ENCODE results near the gene AGAP1. TPM values are rescaled to one million over a fixed set of nuclear protein-coding genes. Genes with fewer than 3 reads are reported as not detected.

The AGAP1 gene
- polyA plus RNA-seq, 2 of the 4 experiments (the other 2 are of a cell fraction) = 20.2 to 21.9 TPM

DNA sequence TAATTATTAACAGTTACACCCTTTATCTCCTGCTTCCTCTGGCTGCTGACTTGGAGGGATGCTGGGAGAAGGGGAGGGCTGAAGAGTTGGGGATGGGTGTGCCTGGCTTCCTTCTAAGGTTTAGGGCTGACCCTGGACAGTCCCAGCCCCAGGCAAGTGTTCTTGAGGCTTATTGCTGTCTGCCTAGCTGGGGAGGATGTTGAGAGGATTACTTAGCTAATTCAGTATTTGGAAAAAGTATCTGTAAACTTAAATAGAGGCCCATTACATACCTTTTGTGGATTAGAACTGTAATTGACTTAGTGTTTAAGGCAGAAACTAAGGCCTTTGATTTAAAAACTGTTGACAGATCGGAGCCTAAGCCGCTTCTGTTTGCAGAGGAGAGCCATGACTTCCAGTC lies 67.6 kb downstream of the AGAP1 start (continued):
- TF ChIP-seq ESRRA (IDR thresholded peaks at IDR 0.05; ENCODE audit: borderline replicate concordance, low read length) (no peak), HDAC2 (IDR thresholded peaks at IDR 0.05) (no peak), FOSB (CRISPR knock-in tag; IDR thresholded peaks at IDR 0.05) (no peak)

DNA sequence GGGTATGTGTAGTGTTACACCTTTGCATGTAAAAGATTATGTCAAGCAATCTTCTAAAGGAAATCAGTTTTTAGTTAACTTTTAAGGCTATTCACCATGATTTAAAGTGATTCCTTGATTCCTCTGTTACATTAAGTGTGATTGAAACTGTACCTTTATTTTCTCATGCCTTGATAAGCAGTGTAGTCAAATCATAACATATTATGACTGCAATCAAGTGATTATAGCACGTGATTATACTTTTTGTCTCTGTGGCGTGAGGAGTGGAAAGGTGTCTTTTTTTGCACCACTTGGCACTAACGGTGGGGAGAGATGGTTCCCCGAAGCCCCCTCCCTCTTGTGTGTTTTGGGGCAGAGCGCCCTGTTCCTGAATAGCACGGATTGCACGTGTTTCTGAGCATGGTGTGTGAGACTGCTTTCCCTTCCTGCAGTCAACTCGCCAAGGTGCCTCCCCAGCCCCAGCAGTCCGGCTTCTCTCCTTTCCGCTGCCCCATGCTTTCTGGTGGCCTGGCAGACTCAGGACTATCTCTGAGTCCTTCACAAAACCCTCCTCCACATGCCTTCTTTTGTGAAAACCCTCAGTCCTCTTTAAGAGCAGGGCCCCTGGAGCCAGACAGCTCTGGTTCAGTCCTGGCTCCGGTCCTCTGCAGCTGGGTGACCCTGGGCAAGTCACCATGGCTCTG lies 68.4 kb downstream of the AGAP1 start:
- Histone ChIP-seq H3K9me3 (no peaks in the 10 kb centered on the region), H3K4me1 (peaks cover 13% of the 10 kb centered on the region), H3K4me3 (no peak overlapping the region), H3K4me2 (no peak overlapping the region), H3K27ac (no peak overlapping the region)
- FAIRE-seq (no peak), DNase-seq (ENCODE audit: low read depth in 1 of 2, low spot score in 1 of 2) (no peak), ATAC-seq (no peak)
- POLR2A ChIA-PET = no interaction called here
- TF ChIP-seq KDM5A (IDR thresholded peaks at IDR 0.05) = no peak
- no peak for TF ChIP-seq EP300 (IDR thresholded peaks at IDR 0.05)
- no peak for TF ChIP-seq NR3C1 (IDR thresholded peaks at IDR 0.05)
- TF ChIP-seq ESRRA (IDR thresholded peaks at IDR 0.05; ENCODE audit: borderline replicate concordance, low read length) = no peak
- no peak for TF ChIP-seq EHF (CRISPR knock-in tag; IDR thresholded peaks at IDR 0.05)
- no peak for TF ChIP-seq NFE2L2 (conservative IDR thresholded peaks at IDR 0.05; ENCODE audit: low read length)
- TF ChIP-seq, protein P1, sequence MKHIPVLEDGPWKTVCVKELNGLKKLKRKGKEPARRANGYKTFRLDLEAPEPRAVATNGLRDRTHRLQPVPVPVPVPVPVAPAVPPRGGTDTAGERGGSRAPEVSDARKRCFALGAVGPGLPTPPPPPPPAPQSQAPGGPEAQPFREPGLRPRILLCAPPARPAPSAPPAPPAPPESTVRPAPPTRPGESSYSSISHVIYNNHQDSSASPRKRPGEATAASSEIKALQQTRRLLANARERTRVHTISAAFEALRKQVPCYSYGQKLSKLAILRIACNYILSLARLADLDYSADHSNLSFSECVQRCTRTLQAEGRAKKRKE (CRISPR knock-in tag; IDR thresholded peaks at IDR 0.05; ENCODE audit: low read depth) = no peak
- no peak for TF ChIP-seq JUN (IDR thresholded peaks at IDR 0.05)
- TF ChIP-seq, protein P2, sequence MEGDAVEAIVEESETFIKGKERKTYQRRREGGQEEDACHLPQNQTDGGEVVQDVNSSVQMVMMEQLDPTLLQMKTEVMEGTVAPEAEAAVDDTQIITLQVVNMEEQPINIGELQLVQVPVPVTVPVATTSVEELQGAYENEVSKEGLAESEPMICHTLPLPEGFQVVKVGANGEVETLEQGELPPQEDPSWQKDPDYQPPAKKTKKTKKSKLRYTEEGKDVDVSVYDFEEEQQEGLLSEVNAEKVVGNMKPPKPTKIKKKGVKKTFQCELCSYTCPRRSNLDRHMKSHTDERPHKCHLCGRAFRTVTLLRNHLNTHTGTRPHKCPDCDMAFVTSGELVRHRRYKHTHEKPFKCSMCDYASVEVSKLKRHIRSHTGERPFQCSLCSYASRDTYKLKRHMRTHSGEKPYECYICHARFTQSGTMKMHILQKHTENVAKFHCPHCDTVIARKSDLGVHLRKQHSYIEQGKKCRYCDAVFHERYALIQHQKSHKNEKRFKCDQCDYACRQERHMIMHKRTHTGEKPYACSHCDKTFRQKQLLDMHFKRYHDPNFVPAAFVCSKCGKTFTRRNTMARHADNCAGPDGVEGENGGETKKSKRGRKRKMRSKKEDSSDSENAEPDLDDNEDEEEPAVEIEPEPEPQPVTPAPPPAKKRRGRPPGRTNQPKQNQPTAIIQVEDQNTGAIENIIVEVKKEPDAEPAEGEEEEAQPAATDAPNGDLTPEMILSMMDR (IDR thresholded peaks at IDR 0.05) = no peak
- TF ChIP-seq HOXB5 (CRISPR knock-in tag; IDR thresholded peaks at IDR 0.05) = no peak
- TF ChIP-seq RAD21 (conservative IDR thresholded peaks at IDR 0.05 in 1 of 2, IDR thresholded peaks at IDR 0.05 in 1 of 2) = no peak
- no peak for TF ChIP-seq NPAS2 (CRISPR knock-in tag; IDR thresholded peaks at IDR 0.05; ENCODE audit: borderline replicate concordance)
- TF ChIP-seq, protein P3, sequence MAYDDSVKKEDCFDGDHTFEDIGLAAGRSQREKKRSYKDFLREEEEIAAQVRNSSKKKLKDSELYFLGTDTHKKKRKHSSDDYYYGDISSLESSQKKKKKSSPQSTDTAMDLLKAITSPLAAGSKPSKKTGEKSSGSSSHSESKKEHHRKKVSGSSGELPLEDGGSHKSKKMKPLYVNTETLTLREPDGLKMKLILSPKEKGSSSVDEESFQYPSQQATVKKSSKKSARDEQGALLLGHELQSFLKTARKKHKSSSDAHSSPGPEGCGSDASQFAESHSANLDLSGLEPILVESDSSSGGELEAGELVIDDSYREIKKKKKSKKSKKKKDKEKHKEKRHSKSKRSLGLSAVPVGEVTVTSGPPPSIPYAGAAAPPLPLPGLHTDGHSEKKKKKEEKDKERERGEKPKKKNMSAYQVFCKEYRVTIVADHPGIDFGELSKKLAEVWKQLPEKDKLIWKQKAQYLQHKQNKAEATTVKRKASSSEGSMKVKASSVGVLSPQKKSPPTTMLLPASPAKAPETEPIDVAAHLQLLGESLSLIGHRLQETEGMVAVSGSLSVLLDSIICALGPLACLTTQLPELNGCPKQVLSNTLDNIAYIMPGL (CRISPR knock-in tag; IDR thresholded peaks at IDR 0.05; ENCODE audit: borderline replicate concordance) = no peak
- whole genome bisulfite sequencing (ENCODE audit: missing lambda C conversion rate) = 91% methylated on average over 11 of the region's 11 CpGs
- CTCF ChIA-PET = interaction anchor here (1.0 to 1.2 kb wide), 2 partner anchors 11 kb away, joined by 3 to 5 read pairs; no protein-coding TSS in a partner anchor

DNA sequence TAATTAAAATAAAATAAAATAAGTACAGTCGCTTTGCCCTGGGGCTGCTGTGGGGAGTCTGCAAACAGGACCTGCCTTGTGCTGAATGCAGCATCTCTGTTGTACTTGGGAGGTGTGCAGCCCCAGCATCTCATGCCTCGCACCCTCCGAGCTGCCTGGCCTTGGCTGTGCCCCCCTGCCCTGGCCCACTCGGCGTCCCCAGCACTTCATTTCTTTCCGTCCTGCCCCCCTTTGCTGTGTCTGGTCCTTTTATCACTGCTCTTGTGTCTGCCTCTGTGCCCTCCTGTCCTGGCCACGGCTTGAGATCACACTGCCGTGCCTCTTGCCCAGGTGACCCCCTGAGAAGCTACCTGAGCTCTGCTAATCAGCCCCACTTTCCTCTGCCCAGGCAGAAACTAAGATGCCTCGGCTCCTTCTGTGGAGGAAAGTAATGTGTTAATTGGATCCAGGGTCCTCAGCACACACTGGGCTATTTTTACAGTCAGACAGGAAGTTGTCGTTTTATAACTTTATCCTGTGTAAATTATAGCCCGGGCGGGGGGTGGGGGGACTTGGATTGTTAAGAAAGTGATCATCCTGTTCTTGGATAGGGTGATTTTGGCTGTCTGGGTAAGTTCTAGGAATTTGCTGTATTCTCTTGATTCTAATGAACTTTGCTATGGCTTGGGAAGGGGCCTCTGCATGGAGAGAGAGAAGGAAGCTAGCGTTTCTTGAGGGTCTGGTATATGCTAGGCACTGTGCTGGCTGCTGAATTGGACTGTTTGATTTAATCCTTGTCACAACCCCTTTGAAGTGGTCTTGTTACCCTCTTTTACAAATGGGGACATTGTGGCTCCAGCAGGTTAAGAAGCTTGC lies 69.4 kb downstream of the AGAP1 start:
- Histone ChIP-seq H3K27ac (no peak overlapping the region), H3K4me2 (no peak overlapping the region), H3K9me3 (peaks cover 3% of the 10 kb centered on the region; the same call in 1 of the 3 replicates), H3K4me1 (peaks cover 13% of the 10 kb centered on the region), H3K4me3 (no peak overlapping the region)
- DNase-seq (ENCODE audit: low read depth in 1 of 2, low spot score in 1 of 2) = no peak
- ChIA-PET CTCF (interaction anchor here (0.6 to 1.4 kb wide), 4 partner anchors 12 to 789 kb away, joined by 3 to 5 read pairs (median 4); no protein-coding TSS in a partner anchor), POLR2A (no interaction called here)
- ATAC-seq = no peak
- 80% methylated on average over 13 of the region's 13 CpGs for WGBS (ENCODE audit: missing lambda C conversion rate)
- TF ChIP-seq HOXB13 (CRISPR knock-in tag; IDR thresholded peaks at IDR 0.05; ENCODE audit: low read depth) = no peak
- TF ChIP-seq ZNF302 (CRISPR knock-in tag; IDR thresholded peaks at IDR 0.05) = no peak
- TF ChIP-seq MAZ (IDR thresholded peaks at IDR 0.05; ENCODE audit: borderline replicate concordance, low read depth, low read length) = no peak
- TF ChIP-seq, protein P4, sequence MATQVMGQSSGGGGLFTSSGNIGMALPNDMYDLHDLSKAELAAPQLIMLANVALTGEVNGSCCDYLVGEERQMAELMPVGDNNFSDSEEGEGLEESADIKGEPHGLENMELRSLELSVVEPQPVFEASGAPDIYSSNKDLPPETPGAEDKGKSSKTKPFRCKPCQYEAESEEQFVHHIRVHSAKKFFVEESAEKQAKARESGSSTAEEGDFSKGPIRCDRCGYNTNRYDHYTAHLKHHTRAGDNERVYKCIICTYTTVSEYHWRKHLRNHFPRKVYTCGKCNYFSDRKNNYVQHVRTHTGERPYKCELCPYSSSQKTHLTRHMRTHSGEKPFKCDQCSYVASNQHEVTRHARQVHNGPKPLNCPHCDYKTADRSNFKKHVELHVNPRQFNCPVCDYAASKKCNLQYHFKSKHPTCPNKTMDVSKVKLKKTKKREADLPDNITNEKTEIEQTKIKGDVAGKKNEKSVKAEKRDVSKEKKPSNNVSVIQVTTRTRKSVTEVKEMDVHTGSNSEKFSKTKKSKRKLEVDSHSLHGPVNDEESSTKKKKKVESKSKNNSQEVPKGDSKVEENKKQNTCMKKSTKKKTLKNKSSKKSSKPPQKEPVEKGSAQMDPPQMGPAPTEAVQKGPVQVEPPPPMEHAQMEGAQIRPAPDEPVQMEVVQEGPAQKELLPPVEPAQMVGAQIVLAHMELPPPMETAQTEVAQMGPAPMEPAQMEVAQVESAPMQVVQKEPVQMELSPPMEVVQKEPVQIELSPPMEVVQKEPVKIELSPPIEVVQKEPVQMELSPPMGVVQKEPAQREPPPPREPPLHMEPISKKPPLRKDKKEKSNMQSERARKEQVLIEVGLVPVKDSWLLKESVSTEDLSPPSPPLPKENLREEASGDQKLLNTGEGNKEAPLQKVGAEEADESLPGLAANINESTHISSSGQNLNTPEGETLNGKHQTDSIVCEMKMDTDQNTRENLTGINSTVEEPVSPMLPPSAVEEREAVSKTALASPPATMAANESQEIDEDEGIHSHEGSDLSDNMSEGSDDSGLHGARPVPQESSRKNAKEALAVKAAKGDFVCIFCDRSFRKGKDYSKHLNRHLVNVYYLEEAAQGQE (IDR thresholded peaks at IDR 0.05) = no peak
- no peak for TF ChIP-seq PHF8 (IDR thresholded peaks at IDR 0.05; ENCODE audit: borderline replicate concordance, low read depth)
- TF ChIP-seq JUN (IDR thresholded peaks at IDR 0.05) = no peak
- TF ChIP-seq EHMT2 (IDR thresholded peaks at IDR 0.05; ENCODE audit: low read depth) = no peak
- TF ChIP-seq, protein P5, sequence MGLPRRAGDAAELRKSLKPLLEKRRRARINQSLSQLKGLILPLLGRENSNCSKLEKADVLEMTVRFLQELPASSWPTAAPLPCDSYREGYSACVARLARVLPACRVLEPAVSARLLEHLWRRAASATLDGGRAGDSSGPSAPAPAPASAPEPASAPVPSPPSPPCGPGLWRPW (IDR thresholded peaks at IDR 0.05) = no peak
- TF ChIP-seq RFX5 (IDR thresholded peaks at IDR 0.05) = no peak
- TF ChIP-seq HEYL (CRISPR knock-in tag; IDR thresholded peaks at IDR 0.05) = no peak
- TF ChIP-seq FOXS1 (CRISPR knock-in tag; IDR thresholded peaks at IDR 0.05) = no peak
- no peak for TF ChIP-seq HDAC2 (IDR thresholded peaks at IDR 0.05)
- FAIRE-seq = no peak

All from A549 (cell line).